Eye (tissue), 1 donor: Measurements from ENCODE around the gene SKIDA1.

Experiments used
- DNase-seq: peaks from one replicate; pipeline ENCODE4 v3.0.0-alpha.2; 2015

The SKIDA1 gene

DNA sequence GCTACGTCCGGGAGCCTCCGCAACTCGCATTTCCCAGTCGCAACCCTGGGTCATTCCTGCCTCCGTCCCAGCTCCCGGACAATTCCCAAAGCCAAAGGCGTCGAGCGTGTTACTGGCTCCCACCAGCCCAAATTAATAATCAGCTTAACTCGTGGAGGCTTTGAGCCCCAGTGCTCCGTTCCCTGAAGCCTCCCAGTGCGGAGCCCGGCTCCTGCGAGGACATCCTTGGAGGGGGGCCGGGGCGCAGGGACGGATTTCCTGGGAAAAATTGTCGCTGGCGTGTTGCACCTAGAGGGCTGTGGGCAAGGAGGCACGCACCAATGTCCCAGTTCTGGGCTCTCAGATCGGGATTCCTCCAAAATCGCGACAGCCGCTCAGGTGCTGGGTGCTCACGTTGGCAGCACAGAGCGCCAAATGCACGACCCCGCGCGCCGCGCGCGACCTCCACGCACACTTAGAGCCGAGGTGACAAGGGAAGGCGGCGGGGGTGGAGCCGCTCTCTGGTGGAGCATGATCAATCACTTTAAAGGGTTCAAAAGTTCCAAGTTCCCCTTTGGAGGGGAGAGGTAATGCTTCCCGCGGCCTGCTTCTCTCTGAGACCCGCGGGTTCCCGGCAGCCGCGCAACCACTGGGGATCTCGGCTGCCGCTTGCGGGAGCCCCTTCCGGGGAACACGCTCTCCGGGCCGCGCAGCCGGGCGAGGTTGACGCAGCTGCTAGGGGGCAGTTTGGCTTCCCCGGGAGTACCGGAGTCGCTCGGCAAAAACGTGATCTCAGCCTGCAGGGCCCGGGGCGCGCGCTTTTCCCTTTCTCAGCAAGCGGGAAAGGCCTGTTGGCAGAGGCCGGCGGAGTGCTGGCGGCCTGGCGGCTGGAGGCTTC is 25.5 kb downstream of the SKIDA1 start:
- DNase-seq, result peak; percentile 88

- DNase-seq, result peak; percentile 92
Measured at GRCh38 chr10:21498986-21499385, 26.5 kb downstream of the SKIDA1 start.

DNA sequence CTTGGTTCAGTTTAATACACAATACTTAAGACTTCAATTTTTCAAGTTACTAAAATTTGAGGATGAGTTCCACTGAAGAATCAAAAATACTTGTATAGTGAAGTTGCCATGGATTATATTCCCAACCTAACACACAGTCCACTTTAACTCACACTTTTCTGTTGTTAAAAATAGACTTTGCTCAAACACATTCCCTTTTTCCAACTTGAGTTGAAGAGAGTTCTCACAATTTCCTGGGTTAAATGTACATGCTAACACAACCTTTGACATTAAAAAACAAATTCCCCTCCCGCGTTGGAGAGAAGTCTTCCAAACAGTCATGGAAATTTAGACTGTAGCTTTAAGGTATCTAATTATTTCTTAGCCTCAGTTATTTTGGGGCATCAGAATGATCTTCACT is 27.1 kb downstream of the SKIDA1 start:
- no peak for DNase-seq

- peak; percentile 94 for DNase-seq
Measured at GRCh38 chr10:21497177-21497807, 28.2 kb downstream of the SKIDA1 start.

DNA sequence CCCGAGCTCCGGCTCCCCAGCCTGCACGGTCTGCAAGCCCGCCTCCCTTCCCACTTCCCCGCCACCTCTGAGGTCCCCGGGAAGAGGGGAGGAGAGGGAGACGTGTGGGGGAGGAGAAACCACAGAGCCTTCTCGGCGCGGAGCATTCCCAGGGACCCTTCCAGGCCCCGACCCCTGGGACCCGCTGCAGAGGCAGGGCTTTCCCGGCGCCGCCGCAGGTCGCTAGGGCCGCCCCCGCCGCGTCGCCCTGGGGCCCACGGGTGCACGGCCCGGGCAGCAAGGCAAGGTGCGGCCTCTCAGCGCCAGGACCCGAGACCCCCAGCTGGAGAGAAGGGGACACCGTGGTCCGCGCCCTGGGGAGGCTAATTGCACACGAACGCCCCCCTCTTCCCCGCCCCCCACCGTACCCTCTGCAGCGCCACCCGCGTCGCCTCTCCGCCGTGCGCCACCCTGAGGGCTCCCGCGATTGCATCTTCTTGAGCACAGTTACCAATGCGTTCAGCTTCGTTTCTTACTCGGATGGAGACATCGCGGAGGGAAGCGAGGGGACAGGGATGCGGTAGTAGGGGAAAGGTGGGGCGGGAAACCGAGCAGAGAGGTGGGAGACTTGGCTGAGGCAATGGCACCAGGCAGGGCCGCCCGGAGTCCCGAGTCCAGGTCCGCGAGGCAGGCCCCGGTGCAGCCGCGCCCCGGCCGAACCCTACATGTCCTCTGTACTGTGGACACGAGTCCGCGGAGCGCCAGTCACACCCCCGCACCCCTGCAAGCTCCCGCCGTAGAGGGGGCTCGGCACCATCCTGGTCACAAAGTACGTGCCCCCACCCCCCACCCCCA is 28.9 kb downstream of the SKIDA1 start:
- peak; percentile 93 for DNase-seq

GRCh38 chr10:21495752-21496342 is 29.6 kb downstream of the SKIDA1 start:
- DNase-seq, result peak; percentile 98

DNA sequence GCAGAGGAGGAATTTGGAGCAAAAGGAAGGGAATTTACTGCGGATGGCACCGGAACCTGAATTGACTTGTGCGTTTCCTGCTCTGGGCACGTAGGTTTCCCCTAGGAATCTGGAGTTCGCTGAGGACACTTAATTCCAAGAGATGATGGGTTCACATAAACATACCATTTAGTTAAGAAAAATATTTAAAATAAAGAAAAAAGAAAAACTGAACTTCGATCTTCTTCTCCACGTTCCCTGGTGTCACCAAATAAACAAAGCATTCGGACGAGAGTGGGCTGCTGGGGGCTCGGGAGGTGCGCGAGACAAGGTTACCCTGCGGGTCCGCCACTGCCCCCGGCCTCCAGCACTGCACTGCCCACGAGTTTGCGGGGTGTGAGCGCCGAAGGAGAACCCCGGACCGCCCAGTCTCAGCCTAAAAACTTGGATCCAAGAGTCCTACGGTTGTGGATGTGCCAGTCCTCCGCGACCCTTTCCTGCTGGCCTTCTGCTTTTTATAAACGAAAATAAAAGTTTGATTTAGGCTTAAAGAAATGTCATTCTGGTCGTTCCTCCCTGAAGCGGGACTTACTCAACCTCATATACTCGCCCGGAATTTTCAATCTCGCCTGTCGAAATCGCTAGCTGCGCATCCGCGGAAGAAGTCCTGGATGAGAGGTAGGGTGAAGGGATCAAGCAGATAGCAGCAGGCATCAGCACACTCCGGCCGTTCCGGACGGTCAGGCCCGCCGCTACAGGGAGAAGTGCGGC is 30.3 kb downstream of the SKIDA1 start:
- DNase-seq, result no peak

GRCh38 chr10:21494191-21495001 is 31.1 kb downstream of the SKIDA1 start:
- DNase-seq, result peak; percentile 77

- DNase-seq, result no peak
Measured at GRCh38 chr10:21493784-21494183, 31.7 kb downstream of the SKIDA1 start.

GRCh38 chr10:21492421-21492820 is 33.1 kb downstream of the SKIDA1 start:
- DNase-seq, result no peak

GRCh38 chr10:21490711-21491105 is 34.8 kb downstream of the SKIDA1 start:
- DNase-seq, result no peak

DNA sequence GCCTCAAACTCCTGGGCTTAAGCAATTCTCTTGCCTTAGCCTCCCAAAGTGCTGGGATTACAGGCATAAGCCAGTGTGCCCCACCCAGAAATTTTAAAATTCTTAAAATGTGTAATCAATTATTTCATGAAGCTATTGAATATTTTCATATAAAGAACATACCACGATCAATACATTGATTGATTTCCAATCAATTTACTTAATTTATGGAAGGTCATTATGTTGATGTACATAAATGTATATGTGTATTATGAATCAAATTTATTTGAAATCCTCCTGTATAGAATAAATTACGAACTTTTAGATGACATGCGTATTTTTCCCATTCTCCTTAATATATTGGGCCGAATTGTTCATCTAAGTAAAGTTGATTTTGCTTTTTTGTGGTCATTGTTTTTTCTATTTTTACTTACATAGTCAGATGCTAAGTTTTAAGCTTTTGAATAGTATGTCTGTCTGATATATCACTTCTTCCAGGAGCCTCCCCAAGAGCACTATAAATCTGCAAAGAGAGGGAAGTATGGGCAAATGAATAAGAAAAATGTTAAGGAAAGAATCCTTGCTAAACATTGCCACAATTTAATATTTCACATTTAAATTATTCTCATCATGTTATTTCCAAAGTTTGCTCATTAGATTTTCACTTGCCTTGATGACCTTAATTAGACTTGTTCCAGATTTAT is 35.3 kb downstream of the SKIDA1 start:
- no peak for DNase-seq

GRCh38 chr10:21488957-21489446 is 36.5 kb downstream of the SKIDA1 start:
- no peak for DNase-seq

DNA sequence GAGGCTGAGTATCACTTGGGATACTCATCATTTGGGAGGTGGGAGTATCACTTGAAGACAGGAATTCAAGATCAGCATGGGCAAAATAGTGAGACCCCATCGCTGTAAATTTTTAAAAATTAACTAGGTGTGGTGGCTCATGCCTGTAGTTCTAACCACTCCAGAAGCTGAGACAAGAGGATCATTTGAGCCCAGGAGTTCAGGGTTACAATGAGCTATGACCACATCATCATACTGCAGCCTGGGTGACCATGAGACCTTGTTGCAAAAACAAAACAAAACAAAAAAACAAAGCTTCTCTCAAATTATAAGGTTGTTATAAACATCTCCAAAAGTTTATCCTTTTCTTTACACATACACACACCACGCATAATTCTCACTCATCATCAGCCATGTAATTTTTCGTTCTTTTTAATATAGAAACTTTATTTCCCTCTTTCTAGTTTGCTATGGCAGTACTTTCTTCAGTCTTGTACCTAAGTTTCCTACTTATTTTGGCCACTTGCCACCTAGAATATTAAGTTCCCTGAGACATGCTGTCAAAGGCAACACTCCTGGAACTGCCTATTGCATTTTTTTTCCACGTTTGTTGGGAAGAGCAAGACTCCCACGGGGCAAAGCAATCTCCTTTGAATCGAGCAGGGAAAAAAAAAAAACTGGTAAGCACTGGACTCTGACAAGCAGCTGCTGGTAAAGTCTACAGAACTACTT is 37.1 kb downstream of the SKIDA1 start:
- DNase-seq, result no peak

DNA sequence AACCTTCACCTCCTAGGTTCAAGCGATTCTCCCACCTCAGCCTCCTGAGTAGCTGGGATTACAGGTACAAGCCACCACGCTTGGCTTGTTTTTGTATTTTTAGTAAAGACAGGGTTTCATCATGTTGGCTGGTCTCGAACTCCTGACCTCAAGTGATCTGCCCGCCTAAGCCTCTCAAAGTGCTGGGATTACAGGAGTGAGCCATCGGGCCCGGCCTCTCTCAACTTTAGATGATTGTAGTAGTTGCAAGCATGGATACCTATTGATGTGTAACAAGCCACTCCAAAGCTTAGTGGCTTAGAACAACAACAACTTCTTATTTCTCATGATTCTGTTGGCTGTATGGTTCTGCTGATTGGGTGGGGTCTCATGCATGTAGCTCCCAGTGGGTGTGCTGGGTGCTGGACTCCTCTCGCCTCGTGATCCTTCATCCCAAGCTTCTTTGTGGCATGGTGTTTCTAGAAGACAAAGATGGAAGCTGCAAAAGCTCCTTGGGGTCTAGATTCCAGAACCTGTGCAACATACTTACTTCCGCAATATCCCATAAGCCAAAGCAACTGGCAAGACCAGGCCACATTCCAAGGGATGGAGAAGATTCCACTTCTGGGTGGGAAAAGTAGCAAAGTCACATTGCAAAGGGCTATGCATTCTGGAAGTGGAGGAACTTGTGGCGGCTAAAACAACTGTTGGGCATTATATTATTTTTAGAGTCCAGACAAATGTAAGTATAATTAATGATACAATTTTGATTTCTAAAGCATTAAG is 37.9 kb downstream of the SKIDA1 start:
- no peak for DNase-seq

- no peak for DNase-seq
Measured at GRCh38 chr10:21482821-21483220, 42.7 kb downstream of the SKIDA1 start.

- no peak for DNase-seq
Measured at GRCh38 chr10:21481407-21481806, 44.1 kb downstream of the SKIDA1 start.

GRCh38 chr10:21479570-21480315 is 45.7 kb downstream of the SKIDA1 start:
- peak; percentile 39 for DNase-seq
